KOPT-K1 (cell line): ENCODE measurements around the gene GPATCH3.
"Not testable (repeated sequence)": the region's sequence is repeated elsewhere in the genome, so short reads cannot be mapped to it uniquely, and the experiment has no call there.

Source experiments
- H3K27ac ChIP-seq: fragments of 200-600 bp; sonication (generic); 2 replicates; pipeline ENCODE4 v1.5.1; 2016; ENCODE audit warnings: antibody characterized with exemption, mild to moderate bottlenecking, low read depth, low read length; ENCODE audit not compliant: poor library complexity, severe bottlenecking
- H3K36me3 ChIP-seq: fragments of 200-600 bp; sonication (generic); 2 replicates; pipeline ENCODE4 v1.5.1; 2017; ENCODE audit warnings: antibody characterized with exemption, mild to moderate bottlenecking, low read length, moderate library complexity; ENCODE audit not compliant: insufficient read depth
- H3K9me3 ChIP-seq: fragments of 200-600 bp; sonication (generic); 2 replicates; pipeline ENCODE4 v1.5.1; 2017; ENCODE audit warnings: antibody characterized with exemption, low read length, mild to moderate bottlenecking; ENCODE audit not compliant: insufficient read depth, poor library complexity, severe bottlenecking

GPATCH3 gene

DNA sequence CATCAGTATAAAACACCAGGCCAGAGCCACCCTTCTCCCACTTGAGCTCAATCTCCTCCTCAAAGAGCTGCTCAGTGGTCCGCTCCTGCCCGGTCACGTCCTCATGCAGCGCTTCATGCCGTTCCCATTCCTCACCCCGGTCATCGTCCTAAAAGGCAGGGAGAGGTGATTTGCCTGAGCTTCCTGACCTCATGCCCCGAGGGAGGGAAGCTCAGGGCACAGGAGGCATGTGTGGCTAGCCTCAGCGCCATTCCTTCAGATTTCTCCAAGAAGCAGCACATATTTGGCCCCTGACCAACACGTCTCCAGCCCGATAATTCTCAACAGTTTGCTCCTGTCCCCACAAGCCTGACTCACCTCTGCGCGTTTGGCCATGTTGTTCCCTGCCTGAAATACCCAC, 6.0 kb downstream of the GPATCH3 start:
- Histone ChIP-seq H3K36me3 (peaks cover 58% of the 10 kb centered on the region), H3K27ac (no peak overlapping the region), H3K9me3 (no peaks in the 10 kb centered on the region)

DNA sequence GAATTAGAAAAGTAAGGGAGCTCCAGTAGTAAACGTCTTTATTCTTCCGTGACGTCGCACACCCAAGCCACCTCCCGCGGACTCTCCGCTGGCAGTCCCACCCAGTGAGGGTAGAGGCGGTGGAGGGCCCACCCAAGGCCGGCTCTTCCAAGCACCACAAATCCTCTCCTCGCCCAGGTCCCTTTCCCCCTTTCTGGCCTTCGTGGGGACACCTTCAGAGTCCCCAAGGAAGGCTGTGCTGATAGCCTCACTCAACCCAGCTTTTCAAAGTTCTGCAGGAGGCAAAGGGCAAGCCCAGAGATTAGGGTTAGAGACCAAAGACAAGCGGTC, 9.8 kb downstream of the GPATCH3 start:
- H3K36me3 ChIP-seq = peaks cover 71% of the 10 kb centered on the region
- H3K27ac ChIP-seq = peak overlapping the region; percentile 76
- H3K9me3 ChIP-seq = no peaks in the 10 kb centered on the region

GRCh38 chr1:26889551-26890466, 10.5 kb downstream of the GPATCH3 start, which contains the start of gene GPN2:
TSS of gene GPN2 (minus strand) at chr1:26890283. CDS start at chr1:26890096, 187 bp downstream.
- Histone ChIP-seq H3K27ac (peak within 1 kb of the TSS; percentile 76), H3K36me3 (peaks cover 71% of the 10 kb centered on the region), H3K9me3 (no peaks in the 10 kb centered on the region)

- H3K27ac ChIP-seq = no peak overlapping the region
These were observed 12.0 kb downstream of the GPATCH3 start for GRCh38 chr1:26888231-26888630.

GRCh38 chr1:26887125-26887524, 13.1 kb downstream of the GPATCH3 start:
- Histone ChIP-seq H3K27ac (no peak overlapping the region), H3K9me3 (no peaks in the 10 kb centered on the region), H3K36me3 (peaks cover 71% of the 10 kb centered on the region)

More at GRCh38 chr1:26888231-26888630, 12.0 kb downstream of the GPATCH3 start:
- H3K9me3 ChIP-seq = no peaks in the 10 kb centered on the region
- H3K36me3 ChIP-seq = peaks cover 71% of the 10 kb centered on the region

- no peak overlapping the region for H3K27ac ChIP-seq
- no peaks in the 10 kb centered on the region for H3K9me3 ChIP-seq
- H3K36me3 ChIP-seq = peaks cover 97% of the 10 kb centered on the region
These were observed 17.4 kb downstream of the GPATCH3 start for GRCh38 chr1:26882696-26883463.

- peaks cover 99% of the 10 kb centered on the region for H3K36me3 ChIP-seq
- H3K9me3 ChIP-seq, H3K27ac ChIP-seq: not testable (repeated sequence)
These were observed 18.7 kb downstream of the GPATCH3 start for GRCh38 chr1:26881611-26882010.

DNA sequence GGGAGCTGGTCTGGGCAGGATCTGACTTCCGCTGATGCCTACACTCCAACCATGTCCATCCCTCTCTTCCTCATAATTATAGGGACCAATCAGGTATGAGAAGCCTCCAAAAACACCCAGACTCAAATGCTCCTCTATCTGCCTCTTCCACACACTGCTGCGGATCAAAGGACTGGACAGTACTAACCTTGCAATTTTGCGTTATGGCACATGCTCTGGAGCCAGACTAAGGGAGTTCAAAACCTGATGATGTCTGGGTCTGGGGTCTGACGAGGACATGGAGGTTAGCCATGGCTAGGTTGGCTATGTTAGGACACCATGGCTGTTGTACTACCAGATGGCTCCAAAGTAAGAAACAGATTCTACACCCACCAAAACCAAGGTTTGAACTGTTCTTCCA, 20.5 kb downstream of the GPATCH3 start:
- Histone ChIP-seq H3K9me3 (no peaks in the 10 kb centered on the region), H3K27ac (no peak overlapping the region), H3K36me3 (peaks cover 97% of the 10 kb centered on the region)

DNA sequence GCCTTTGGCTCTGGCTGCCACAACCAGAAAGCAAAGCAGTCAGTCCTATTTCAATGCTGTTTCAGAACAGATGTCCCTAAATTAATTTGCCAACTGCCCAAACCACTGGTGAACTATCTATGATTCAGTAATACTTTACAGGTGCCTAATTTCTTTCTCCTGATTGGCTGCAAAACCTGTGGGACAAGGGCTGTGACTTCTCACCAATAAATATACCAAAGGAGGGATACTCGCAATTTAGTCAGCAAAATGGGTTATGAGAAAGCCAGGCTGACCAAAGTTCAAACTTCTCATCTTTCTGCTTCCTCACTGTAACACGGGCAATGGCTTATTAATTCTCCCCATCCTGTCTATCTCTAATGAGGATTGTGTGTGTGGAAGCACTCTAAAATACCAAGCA, 22.9 kb downstream of the GPATCH3 start:
- H3K27ac ChIP-seq = peak overlapping the region; percentile 13
- H3K36me3 ChIP-seq = peaks cover 72% of the 10 kb centered on the region

GRCh38 chr1:26874896-26875295, 25.4 kb downstream of the GPATCH3 start:
- Histone ChIP-seq H3K9me3 (no peaks in the 10 kb centered on the region), H3K27ac (no peak overlapping the region), H3K36me3 (peaks cover 49% of the 10 kb centered on the region)

More for the DNA sequence above, 22.9 kb downstream of the GPATCH3 start:
- no peaks in the 10 kb centered on the region for H3K9me3 ChIP-seq

GRCh38 chr1:26873097-26873496, 27.2 kb downstream of the GPATCH3 start:
- peaks cover 31% of the 10 kb centered on the region for H3K36me3 ChIP-seq
- H3K9me3 ChIP-seq, H3K27ac ChIP-seq: not testable (repeated sequence)

DNA sequence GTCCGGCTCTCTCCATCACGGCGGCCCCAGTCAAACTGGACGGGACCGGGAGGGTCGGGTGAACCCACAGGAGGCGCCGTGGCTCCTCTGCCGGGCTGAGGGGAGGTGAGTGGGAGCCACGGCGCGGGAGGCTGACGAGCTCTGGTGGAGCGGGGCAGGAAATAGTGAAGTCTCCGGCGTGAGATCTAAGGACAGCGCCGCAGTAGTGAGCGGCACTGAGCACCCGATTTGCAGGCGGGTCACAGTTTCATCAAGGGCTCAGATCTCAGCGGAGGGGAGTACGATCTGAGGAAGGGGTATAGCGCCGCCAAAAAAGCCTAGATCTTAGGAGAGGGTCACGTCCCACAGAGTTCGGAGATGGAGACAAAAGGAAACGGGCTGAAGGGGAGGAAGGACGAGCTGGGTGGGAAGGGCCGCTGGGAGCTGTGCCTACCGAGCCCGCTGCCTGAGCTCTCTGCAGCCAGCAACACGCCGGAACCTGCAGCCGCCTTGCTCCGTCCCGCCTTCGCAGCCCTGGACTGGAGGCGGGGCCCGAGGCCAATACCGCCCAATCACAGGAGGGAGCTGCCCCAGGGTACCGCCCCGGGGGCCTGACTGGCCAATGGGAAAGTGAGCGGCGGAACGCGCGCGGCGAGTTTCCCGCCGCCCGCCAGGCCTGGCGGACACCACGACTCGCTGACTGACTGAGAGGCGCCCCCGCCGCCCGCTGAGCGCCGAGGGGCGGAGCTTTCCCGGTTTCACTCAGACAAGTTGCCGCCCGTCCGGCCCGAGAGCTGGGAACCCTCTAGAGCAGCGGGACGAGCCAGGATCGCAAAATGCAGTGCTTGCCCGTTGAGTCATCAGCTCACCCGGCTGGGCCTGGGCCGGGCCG, 35.4 kb downstream of the GPATCH3 start:
- H3K27ac ChIP-seq = peak overlapping the region; percentile 99

GRCh38 chr1:26863685-26864077, 36.6 kb downstream of the GPATCH3 start:
- Histone ChIP-seq H3K36me3 (no peaks in the 10 kb centered on the region), H3K9me3 (no peaks in the 10 kb centered on the region), H3K27ac (peak overlapping the region; percentile 99)

More for the DNA sequence above, 35.4 kb downstream of the GPATCH3 start:
- H3K9me3 ChIP-seq = no peaks in the 10 kb centered on the region
- no peaks in the 10 kb centered on the region for H3K36me3 ChIP-seq

DNA sequence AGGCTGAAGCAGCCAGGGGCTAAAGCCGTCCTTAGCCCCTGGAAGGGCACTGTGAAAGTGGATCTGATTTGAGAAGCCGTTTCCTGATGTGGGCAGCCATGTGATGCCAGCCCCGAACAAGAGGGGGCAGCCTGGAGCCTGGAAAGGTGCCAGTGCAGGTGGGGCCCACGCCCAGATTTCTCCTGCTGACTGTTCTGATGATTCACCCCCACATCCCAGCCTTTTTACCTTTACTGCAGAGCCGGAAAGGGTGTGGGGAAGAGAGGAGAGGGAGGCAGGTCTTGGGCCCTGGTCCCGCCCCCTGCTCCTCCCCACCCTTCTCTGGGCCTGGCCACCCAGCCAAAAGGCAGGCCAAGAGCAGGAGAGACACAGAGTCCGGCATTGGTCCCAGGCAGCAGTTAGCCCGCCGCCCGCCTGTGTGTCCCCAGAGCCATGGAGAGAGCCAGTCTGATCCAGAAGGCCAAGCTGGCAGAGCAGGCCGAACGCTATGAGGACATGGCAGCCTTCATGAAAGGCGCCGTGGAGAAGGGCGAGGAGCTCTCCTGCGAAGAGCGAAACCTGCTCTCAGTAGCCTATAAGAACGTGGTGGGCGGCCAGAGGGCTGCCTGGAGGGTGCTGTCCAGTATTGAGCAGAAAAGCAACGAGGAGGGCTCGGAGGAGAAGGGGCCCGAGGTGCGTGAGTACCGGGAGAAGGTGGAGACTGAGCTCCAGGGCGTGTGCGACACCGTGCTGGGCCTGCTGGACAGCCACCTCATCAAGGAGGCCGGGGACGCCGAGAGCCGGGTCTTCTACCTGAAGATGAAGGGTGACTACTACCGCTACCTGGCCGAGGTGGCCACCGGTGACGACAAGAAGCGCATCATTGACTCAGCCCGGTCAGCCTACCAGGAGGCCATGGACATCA, 37.2 kb downstream of the GPATCH3 start, which contains the start of gene SFN:
TSS of gene SFN (plus strand) at position 369 of the 904 bp plus-strand sequence. CDS start at position 433, 64 bp downstream.
- no peaks in the 10 kb centered on the region for H3K9me3 ChIP-seq
- H3K27ac ChIP-seq = peak within 1 kb of the TSS; percentile 99
- H3K36me3 ChIP-seq = no peaks in the 10 kb centered on the region
